Astrocyte of the cerebellum (primary cell): ENCODE measurements around the gene PTH2.

ENCODE experiments used
- DNase-seq: peaks from one replicate; pipeline ENCODE4 v3.0.0-alpha.2; 2011; ENCODE audit warnings: low read depth
- H3K4me3 ChIP-seq: 2 replicates; pipeline ENCODE4 v1.5.1; 2011; ENCODE audit warnings: mild to moderate bottlenecking, low read depth, low read length, moderate library complexity
- CTCF ChIP-seq: IDR thresholded peaks from 2 replicates; pipeline ENCODE4 v1.5.1; 2012; ENCODE audit warnings: low read length, low read depth, moderate library complexity, mild to moderate bottlenecking; ENCODE audit errors: missing control alignments
- in situ Hi-C: cut with HindIII; loops from 2 replicates; pipeline ENCODE4 v1.10.0; 2017; ENCODE audit warnings: low sequenced_read_pairs

PTH2 gene

GRCh38 chr19:49437231-49437630 lies 14.0 kb upstream of the PTH2 start:
- no peak for TF ChIP-seq CTCF
- H3K4me3 ChIP-seq = no peak overlapping the region
- in situ Hi-C loops = no loop called here
- no peak for DNase-seq

- no peak for TF ChIP-seq CTCF
- in situ Hi-C loops = no loop called here
- H3K4me3 ChIP-seq = no peak overlapping the region
- DNase-seq = no peak
Observed at GRCh38 chr19:49436381-49437017, 13.3 kb upstream of the PTH2 start.

- in situ Hi-C loops = no loop called here
- no peak overlapping the region for H3K4me3 ChIP-seq
- DNase-seq = no peak
- TF ChIP-seq CTCF = no peak
Observed at GRCh38 chr19:49435670-49436069, 12.4 kb upstream of the PTH2 start.

- TF ChIP-seq CTCF = no peak
Observed at GRCh38 chr19:49434907-49435583, 11.8 kb upstream of the PTH2 start.

GRCh38 chr19:49433240-49433901 lies 10.1 kb upstream of the PTH2 start:
- in situ Hi-C loops = no loop called here
- no peak for TF ChIP-seq CTCF
- DNase-seq = no peak
- H3K4me3 ChIP-seq = no peak overlapping the region

More at GRCh38 chr19:49434907-49435583, 11.8 kb upstream of the PTH2 start:
- in situ Hi-C loops = no loop called here
- DNase-seq = no peak
- H3K4me3 ChIP-seq = no peak overlapping the region

- no peak for DNase-seq
- no peak for TF ChIP-seq CTCF
- in situ Hi-C loops = no loop called here
- no peak overlapping the region for H3K4me3 ChIP-seq
Observed at GRCh38 chr19:49432141-49433073, 9.2 kb upstream of the PTH2 start.
